ENCODE measurements around the gene ALCAM.

Gene ALCAM

GRCh38 chr3:105615814-105616213 lies 249.1 kb downstream of the ALCAM start:
- TF ChIP-seq CTCF (IDR thresholded peaks at IDR 0.05; ENCODE audit: insufficient read depth, low read length) (no peak), POLR2AphosphoS5 (IDR thresholded peaks at IDR 0.05; ENCODE audit: low read depth) (no peak), SPI1 (IDR thresholded peaks at IDR 0.05; ENCODE audit: borderline replicate concordance, low read depth) (no peak), REST (IDR thresholded peaks at IDR 0.05; ENCODE audit: insufficient replicate concordance, low read depth) (no peak), GABPA (IDR thresholded peaks at IDR 0.05; ENCODE audit: low read depth) (no peak)
- no peak for DNase-seq (ENCODE audit: low read depth in 1 of 2, low spot score in 1 of 2)
- Histone ChIP-seq H3K27me3 (ENCODE audit: insufficient read depth, poor library complexity, severe bottlenecking) (no peaks in the 10 kb centered on the region), H3K4me3 (replicated peaks; ENCODE audit: insufficient read depth, low read length) (no peak overlapping the region), H3K27ac (replicated peaks) (no peak overlapping the region)

GRCh38 chr3:105616374-105617121 lies 249.8 kb downstream of the ALCAM start:
- no peak for DNase-seq (ENCODE audit: low read depth in 1 of 2, low spot score in 1 of 2)
- H3K27me3 ChIP-seq (ENCODE audit: insufficient read depth, poor library complexity, severe bottlenecking), result no peaks in the 10 kb centered on the region
- no peak overlapping the region for H3K4me3 ChIP-seq (replicated peaks; ENCODE audit: insufficient read depth, low read length)
- no peak for TF ChIP-seq CTCF (IDR thresholded peaks at IDR 0.05; ENCODE audit: insufficient read depth, low read length)
- no peak for TF ChIP-seq GABPA (IDR thresholded peaks at IDR 0.05; ENCODE audit: low read depth)
- TF ChIP-seq REST (IDR thresholded peaks at IDR 0.05; ENCODE audit: insufficient replicate concordance, low read depth), result no peak
- TF ChIP-seq SPI1 (IDR thresholded peaks at IDR 0.05; ENCODE audit: borderline replicate concordance, low read depth), result no peak
- TF ChIP-seq POLR2AphosphoS5 (IDR thresholded peaks at IDR 0.05; ENCODE audit: low read depth), result no peak
- no peak overlapping the region for H3K27ac ChIP-seq (replicated peaks)

GRCh38 chr3:105618556-105618955 lies 251.8 kb downstream of the ALCAM start:
- no peak for DNase-seq (ENCODE audit: low read depth in 1 of 2, low spot score in 1 of 2)
- H3K27me3 ChIP-seq (ENCODE audit: insufficient read depth, poor library complexity, severe bottlenecking), result no peaks in the 10 kb centered on the region
- TF ChIP-seq POLR2AphosphoS5 (IDR thresholded peaks at IDR 0.05; ENCODE audit: low read depth) (no peak), GABPA (IDR thresholded peaks at IDR 0.05; ENCODE audit: low read depth) (no peak), CTCF (IDR thresholded peaks at IDR 0.05; ENCODE audit: insufficient read depth, low read length) (no peak), REST (IDR thresholded peaks at IDR 0.05; ENCODE audit: insufficient replicate concordance, low read depth) (no peak), SPI1 (IDR thresholded peaks at IDR 0.05; ENCODE audit: borderline replicate concordance, low read depth) (no peak)

More at GRCh38 chr3:105618556-105618955, 251.8 kb downstream of the ALCAM start:
- Histone ChIP-seq H3K27ac (replicated peaks) (no peak overlapping the region), H3K4me3 (replicated peaks; ENCODE audit: insufficient read depth, low read length) (no peak overlapping the region)
